ENCODE results near the gene STK11IP.

STK11IP gene

DNA sequence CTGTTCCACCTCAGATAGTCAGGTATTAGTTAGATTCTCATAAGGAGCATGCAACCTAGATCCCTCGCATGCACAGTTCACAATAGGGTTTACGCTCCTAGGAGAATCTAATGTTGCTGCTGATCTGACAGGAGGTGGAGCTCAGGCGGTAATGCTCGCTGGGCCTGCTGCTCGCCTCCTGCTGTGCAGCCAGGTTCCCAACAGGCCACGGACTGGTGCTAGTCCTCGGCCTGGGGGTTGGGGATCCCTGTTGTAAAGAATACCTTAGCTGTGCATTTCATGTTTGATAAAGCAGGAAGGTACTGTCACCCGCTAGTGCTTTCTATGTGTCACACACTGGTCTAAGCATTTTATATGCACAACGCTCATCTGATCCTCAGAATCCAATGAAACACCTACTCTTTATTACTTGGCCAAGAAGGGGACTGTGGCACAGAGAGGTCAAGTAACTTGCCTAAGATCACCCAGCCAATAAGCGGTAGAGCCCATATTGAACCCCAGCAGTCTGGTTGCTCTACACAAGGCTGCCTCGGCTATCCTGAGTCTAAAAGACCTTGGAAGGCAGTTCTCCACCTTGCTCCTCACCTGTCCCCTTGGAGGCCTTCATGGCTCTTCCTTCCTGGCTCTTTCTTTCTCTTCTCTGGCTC lies 65.6 kb downstream of the STK11IP start:
- TF ChIP-seq, protein P1, sequence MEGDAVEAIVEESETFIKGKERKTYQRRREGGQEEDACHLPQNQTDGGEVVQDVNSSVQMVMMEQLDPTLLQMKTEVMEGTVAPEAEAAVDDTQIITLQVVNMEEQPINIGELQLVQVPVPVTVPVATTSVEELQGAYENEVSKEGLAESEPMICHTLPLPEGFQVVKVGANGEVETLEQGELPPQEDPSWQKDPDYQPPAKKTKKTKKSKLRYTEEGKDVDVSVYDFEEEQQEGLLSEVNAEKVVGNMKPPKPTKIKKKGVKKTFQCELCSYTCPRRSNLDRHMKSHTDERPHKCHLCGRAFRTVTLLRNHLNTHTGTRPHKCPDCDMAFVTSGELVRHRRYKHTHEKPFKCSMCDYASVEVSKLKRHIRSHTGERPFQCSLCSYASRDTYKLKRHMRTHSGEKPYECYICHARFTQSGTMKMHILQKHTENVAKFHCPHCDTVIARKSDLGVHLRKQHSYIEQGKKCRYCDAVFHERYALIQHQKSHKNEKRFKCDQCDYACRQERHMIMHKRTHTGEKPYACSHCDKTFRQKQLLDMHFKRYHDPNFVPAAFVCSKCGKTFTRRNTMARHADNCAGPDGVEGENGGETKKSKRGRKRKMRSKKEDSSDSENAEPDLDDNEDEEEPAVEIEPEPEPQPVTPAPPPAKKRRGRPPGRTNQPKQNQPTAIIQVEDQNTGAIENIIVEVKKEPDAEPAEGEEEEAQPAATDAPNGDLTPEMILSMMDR (IDR thresholded peaks at IDR 0.05; ENCODE audit: low read depth, low read length): no peak
- no peak for DNase-seq
- Histone ChIP-seq H3K27me3 (peaks cover 19% of the 10 kb centered on the region), H3K36me3 (no peaks in the 10 kb centered on the region), H3K4me3 (ENCODE audit: low read depth, low read length) (no peak overlapping the region), H3K9me3 (no peaks in the 10 kb centered on the region; the same call in 1 of the 2 replicates), H3K4me1 (no peaks in the 10 kb centered on the region)

DNA sequence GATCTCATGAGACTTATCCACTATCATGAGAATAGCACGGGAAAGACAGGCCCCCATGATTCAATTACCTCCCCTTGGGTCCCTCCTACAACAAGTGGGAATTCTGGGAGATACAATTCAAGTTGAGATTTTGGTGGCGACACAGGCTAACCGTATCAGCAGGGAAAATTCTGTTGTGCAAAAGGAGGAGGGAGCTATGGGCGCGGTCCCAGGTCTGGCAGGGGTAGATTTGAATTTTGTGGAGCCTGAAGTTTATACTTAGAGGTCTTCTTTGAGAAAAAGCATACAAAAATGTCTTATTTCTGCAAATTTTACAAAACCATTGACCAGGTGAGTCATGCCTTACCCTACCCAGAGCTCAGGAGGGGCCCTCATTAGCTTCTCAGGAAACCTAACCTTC lies 66.4 kb downstream of the STK11IP start:
- no peak overlapping the region for H3K4me3 ChIP-seq (ENCODE audit: low read depth, low read length)
- no peaks in the 10 kb centered on the region for H3K36me3 ChIP-seq
- DNase-seq: no peak
- H3K27me3 ChIP-seq: peaks cover 14% of the 10 kb centered on the region
- no peaks in the 10 kb centered on the region; the same call in 1 of the 2 replicates for H3K9me3 ChIP-seq
- TF ChIP-seq, protein P1 (IDR thresholded peaks at IDR 0.05; ENCODE audit: low read depth, low read length): no peak
- H3K4me1 ChIP-seq: no peaks in the 10 kb centered on the region

DNA sequence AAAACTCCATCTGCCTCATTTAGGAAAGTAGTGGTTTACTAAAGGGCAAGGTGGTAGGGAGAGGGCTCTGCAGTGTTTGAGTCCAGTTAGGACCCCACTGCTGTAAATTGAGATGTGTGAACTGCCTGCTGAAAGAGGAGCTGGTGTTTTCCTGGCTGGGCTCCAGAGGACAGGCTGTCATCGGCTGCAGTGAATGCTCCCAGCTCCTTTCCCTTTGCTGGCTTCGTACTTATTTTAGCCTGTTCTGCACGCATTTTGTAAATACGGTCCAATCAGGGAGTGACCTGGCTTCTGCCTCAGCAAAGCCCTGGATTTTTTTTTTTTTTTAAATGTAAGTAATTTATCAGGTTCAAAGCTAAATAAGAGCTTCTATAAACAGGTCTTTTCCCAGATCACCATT lies 67.3 kb downstream of the STK11IP start:
- Histone ChIP-seq H3K4me3 (ENCODE audit: low read depth, low read length) (no peak overlapping the region), H3K36me3 (no peaks in the 10 kb centered on the region), H3K27me3 (peaks cover 16% of the 10 kb centered on the region), H3K4me1 (no peaks in the 10 kb centered on the region), H3K9me3 (no peaks in the 10 kb centered on the region; the same call in 1 of the 2 replicates)
- TF ChIP-seq, protein P1 (IDR thresholded peaks at IDR 0.05; ENCODE audit: low read depth, low read length): no peak
- no peak for DNase-seq

DNA sequence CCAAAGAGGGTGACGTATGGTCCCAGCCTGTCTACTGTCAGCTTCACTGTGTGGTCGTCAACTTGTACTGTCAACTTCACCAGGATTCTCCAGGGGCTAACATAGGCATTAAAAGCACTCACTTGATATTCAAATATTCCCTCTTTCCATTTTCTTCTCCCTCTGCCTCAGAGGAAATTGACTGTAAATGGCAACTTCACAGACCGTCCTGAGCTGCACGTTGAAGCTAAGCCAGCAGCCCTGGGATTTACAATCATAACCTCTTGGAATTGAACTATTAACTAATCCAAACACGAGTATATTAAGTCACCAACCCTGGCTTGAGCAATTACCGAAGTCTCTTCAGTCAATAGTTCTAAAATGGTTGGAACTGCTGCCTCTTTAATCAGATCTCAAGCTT lies 68.3 kb downstream of the STK11IP start:
- no peak for DNase-seq
- TF ChIP-seq, protein P1 (IDR thresholded peaks at IDR 0.05; ENCODE audit: low read depth, low read length): no peak
- no peak overlapping the region for H3K4me3 ChIP-seq (ENCODE audit: low read depth, low read length)
- H3K27me3 ChIP-seq: peaks cover 23% of the 10 kb centered on the region
- no peaks in the 10 kb centered on the region for H3K4me1 ChIP-seq
- no peaks in the 10 kb centered on the region for H3K36me3 ChIP-seq
- H3K9me3 ChIP-seq: no peaks in the 10 kb centered on the region; the same call in 1 of the 2 replicates

All from BE2C (cell line).